Activated CD4-positive, alpha-beta T cell treated with anti-CD3 and anti-CD28 coated beads, Interleukin-2, amount 10 ng/mL, durations not matched to agents 24 days and 14 days (primary cell): ENCODE results near the gene HCRTR2. TPM values are rescaled to one million over a fixed set of nuclear protein-coding genes. Genes with fewer than 3 reads are reported as not detected.

Experiments
- DNase-seq: peaks from one replicate; pipeline ENCODE4 v3.0.0; 2022
- H3K27ac Mint-ChIP-seq: one replicate; pipeline ENCODE4 v1.8.0; 2022; ENCODE audit warnings: mild to moderate bottlenecking, mixed read lengths
- H3K27me3 Mint-ChIP-seq: one replicate; pipeline ENCODE4 v1.8.0; 2022; ENCODE audit warnings: mixed read lengths
- H3K36me3 Mint-ChIP-seq: one replicate; pipeline ENCODE4 v1.8.0; 2022; ENCODE audit warnings: low read depth, mild to moderate bottlenecking, mixed read lengths
- H3K4me1 Mint-ChIP-seq: one replicate; pipeline ENCODE4 v1.8.0; 2021; ENCODE audit warnings: mixed read lengths
- H3K4me3 Mint-ChIP-seq: one replicate; pipeline ENCODE4 v1.8.0; 2022; ENCODE audit warnings: mild to moderate bottlenecking, moderate library complexity, mixed read lengths
- H3K9me3 Mint-ChIP-seq: one replicate; pipeline ENCODE4 v1.8.0; 2021; ENCODE audit warnings: mixed read lengths
- intact Hi-C: fragments of 100-400 bp; cut with micrococcal nuclease; formaldehyde crosslinking; loops from one replicate; pipeline ENCODE4 v1.15.1; 2023
- total RNA-seq: library from RNA; stranded (reverse); gene quantifications from 2 replicates; pipeline ENCODE4 v1.2.3, GENCODE V29; 2022

Gene HCRTR2
- total RNA-seq, 1 donor from 2014 or later, result not detected

DNA sequence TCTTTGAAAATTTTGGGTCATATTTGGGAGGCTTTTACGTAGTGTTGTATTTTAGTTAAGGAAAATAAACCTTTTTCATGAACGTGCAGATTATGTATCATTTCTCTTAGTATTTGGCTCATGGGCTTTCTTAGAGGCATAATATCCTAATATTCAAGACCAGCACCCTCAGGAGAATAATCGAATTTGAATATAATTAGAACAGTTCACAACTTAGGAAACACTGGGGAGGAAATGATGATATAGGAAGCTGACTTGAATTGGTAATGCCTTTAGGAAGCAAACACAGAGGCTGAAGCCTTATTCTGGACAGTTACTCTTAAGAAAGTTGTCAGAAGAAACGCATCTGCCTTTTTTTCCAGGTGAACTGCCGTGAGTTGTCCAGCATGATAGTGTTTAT lies 152.9 kb downstream of the HCRTR2 start, which contains the start of gene GFRAL:
Gene GFRAL, plus strand, starts transcription at position 301 of the 400 bp plus-strand sequence. Its CDS starts 86 bp downstream, at position 387.
- H3K9me3 Mint-ChIP-seq, result no peaks in the 10 kb centered on the region
- H3K27ac Mint-ChIP-seq, result no peak within 1 kb of the TSS
- DNase-seq, result no peak
- no peaks in the 10 kb centered on the region for H3K27me3 Mint-ChIP-seq
- H3K4me3 Mint-ChIP-seq, result no peak within 1 kb of the TSS
- H3K36me3 Mint-ChIP-seq, result no peaks in the 10 kb centered on the region
- intact Hi-C loops, result no loop called here
- no peaks in the 10 kb centered on the region for H3K4me1 Mint-ChIP-seq

Other genes starting within 250 kb of the HCRTR2 start
- gene GFRAL, start 153.0 kb downstream of the HCRTR2 start, total RNA-seq, result not detected in 2 replicates